ENCODE measurements around the gene SPPL2B. TPM values are rescaled to one million over a fixed set of nuclear protein-coding genes. Genes with fewer than 3 reads are reported as not detected.

Gene SPPL2B
- total RNA-seq, 1 donor from 2014 or later, result 16.3 TPM

GRCh38 chr19:2319551-2319950 is 8.9 kb upstream of the SPPL2B start:
- FAIRE-seq, result no peak
- DNase-seq (ENCODE audit: low spot score in 2 of 2), result no peak

- no peak for FAIRE-seq
- DNase-seq (ENCODE audit: low spot score in 2 of 2), result no peak
Observed at GRCh38 chr19:2320049-2320448, 8.4 kb upstream of the SPPL2B start.

GRCh38 chr19:2320939-2321338 is 7.5 kb upstream of the SPPL2B start:
- no peak for DNase-seq (ENCODE audit: low spot score in 2 of 2)
- no peak for FAIRE-seq

- FAIRE-seq, result no peak
- no peak for DNase-seq (ENCODE audit: low spot score in 2 of 2)
Observed at GRCh38 chr19:2321565-2322283, 6.8 kb upstream of the SPPL2B start.

- FAIRE-seq, result no peak
Observed at GRCh38 chr19:2323707-2324106, 4.8 kb upstream of the SPPL2B start.

GRCh38 chr19:2324220-2324948 is 4.1 kb upstream of the SPPL2B start:
- FAIRE-seq, result no peak
- no peak for DNase-seq (ENCODE audit: low spot score in 2 of 2)

More at GRCh38 chr19:2323707-2324106, 4.8 kb upstream of the SPPL2B start:
- no peak for DNase-seq (ENCODE audit: low spot score in 2 of 2)

GRCh38 chr19:2325281-2326046 is 3.0 kb upstream of the SPPL2B start:
- DNase-seq (ENCODE audit: low spot score in 2 of 2), result no peak
- no peak for FAIRE-seq

GRCh38 chr19:2326699-2327360 is 1.7 kb upstream of the SPPL2B start:
- DNase-seq (ENCODE audit: low spot score in 2 of 2) (no peak), FAIRE-seq (no peak)

GRCh38 chr19:2327773-2328400 is 597 bp upstream of the SPPL2B start:
- DNase-seq (ENCODE audit: low spot score in 2 of 2), result peak in 1 of 2 donors; percentile 64
- FAIRE-seq, result no peak

- FAIRE-seq, result no peak
- DNase-seq (ENCODE audit: low spot score in 2 of 2), result no peak
Observed at GRCh38 chr19:2329149-2329478, 630 bp downstream of the SPPL2B start.

- no peak for DNase-seq (ENCODE audit: low spot score in 2 of 2)
- FAIRE-seq, result no peak
Observed at GRCh38 chr19:2329501-2329916, 1.0 kb downstream of the SPPL2B start.

GRCh38 chr19:2330255-2330631 is 1.8 kb downstream of the SPPL2B start:
- DNase-seq (ENCODE audit: low spot score in 2 of 2), result no peak
- no peak for FAIRE-seq

GRCh38 chr19:2330632-2331284 is 2.3 kb downstream of the SPPL2B start:
- FAIRE-seq, result no peak
- DNase-seq (ENCODE audit: low spot score in 2 of 2), result no peak

GRCh38 chr19:2331601-2332246 is 3.2 kb downstream of the SPPL2B start:
- no peak for FAIRE-seq

GRCh38 chr19:2332341-2333026 is 4.0 kb downstream of the SPPL2B start:
- DNase-seq (ENCODE audit: low spot score in 2 of 2) (no peak), FAIRE-seq (no peak)

More at GRCh38 chr19:2331601-2332246, 3.2 kb downstream of the SPPL2B start:
- DNase-seq (ENCODE audit: low spot score in 2 of 2), result peak in 1 of 2 donors; percentile 77

- DNase-seq (ENCODE audit: low spot score in 2 of 2) (no peak), FAIRE-seq (no peak)
Observed at GRCh38 chr19:2333027-2333806, 4.7 kb downstream of the SPPL2B start.

GRCh38 chr19:2333807-2334211 is 5.3 kb downstream of the SPPL2B start:
- DNase-seq (ENCODE audit: low spot score in 2 of 2) (no peak), FAIRE-seq (no peak)

GRCh38 chr19:2334426-2334825 is 5.9 kb downstream of the SPPL2B start:
- DNase-seq (ENCODE audit: low spot score in 2 of 2) (no peak), FAIRE-seq (no peak)

Data from frontal cortex (tissue), 4 donors.